GM12878 (cell line): Measurements from ENCODE around the gene RNF175. TPM values are rescaled to one million over a fixed set of nuclear protein-coding genes. Genes with fewer than 3 reads are reported as not detected.
A peak's percentile ranks its signal among the peaks of the same experiment; 100 is the strongest.

Source experiments
- ATAC-seq: fragments of 200-7000 bp; cut with Tn5 transposase; 3 replicates; pipeline ENCODE4 v1.9.1; 2020; ENCODE audit warnings: mild to moderate bottlenecking, moderate library complexity
- BruUV-seq: library from RNA; stranded (reverse); fragments of 400-500 nt; replicated peaks from 2 replicates; lab custom pipeline; 2021; lab: Mats Ljungman, UMichigan
- CTCF ChIA-PET: fragments of 300-600 bp; sonication (Branson Sonifier 250); formaldehyde crosslinking; extraction: SDS; loops from one replicate; lab custom pipeline; 2021; ENCODE audit warnings: inconsistent platforms; lab: Yijun Ruan, JAX
- POLR2A ChIA-PET: fragments of 350-600 bp; formaldehyde crosslinking; extraction: SDS; loops from one replicate; lab custom pipeline; 2021; ENCODE audit warnings: inconsistent platforms; lab: Charles Lee
- RAD21 ChIA-PET: fragments of 300-600 bp; sonication (Branson Sonifier 250); formaldehyde crosslinking; loops from one replicate; lab custom pipeline; 2023; ENCODE audit warnings: antibody characterized with exemption; ENCODE audit not compliant: unreplicated experiment; lab: Charles Lee
- SMC1A ChIA-PET: fragments of 300-600 bp; sonication (Branson Sonifier 250); formaldehyde crosslinking; loops from one replicate; lab custom pipeline; 2023; ENCODE audit not compliant: unreplicated experiment, uncharacterized antibody; lab: Charles Lee
- DNase-seq: peaks from one replicate; pipeline ENCODE4 v3.0.0-alpha.2; 2011; ENCODE audit warnings: low read depth, low spot score
- FAIRE-seq: peaks from 3 replicates; lab custom pipeline; 2011; peaks lifted over from hg19 to GRCh38; lab: Jason Lieb, UNC
- H2AFZ ChIP-seq: 2 replicates; pipeline ENCODE4 v1.6.0; 2011; ENCODE audit warnings: low read depth, low read length, control low read depth; ENCODE audit not compliant: control insufficient read depth
- H3K27ac ChIP-seq: 2 replicates; pipeline ENCODE4 v1.5.1; 2011; ENCODE audit warnings: control low read depth; ENCODE audit not compliant: control insufficient read depth, insufficient read depth
- H3K27me3 ChIP-seq, 2 experiments: replicated peaks in 1 of 2; 2 replicates each; pipeline versions ENCODE4 v1.6.0 to v1.6.1; 2011; ENCODE audit warnings: low read length in 1 of 2; ENCODE audit not compliant: control insufficient read depth in 2 of 2, insufficient read depth in 2 of 2
- H3K36me3 ChIP-seq, 2 experiments: 2 replicates each; pipeline ENCODE4 v1.5.1; 2011; ENCODE audit warnings: low read length in 1 of 2; ENCODE audit not compliant: control insufficient read depth in 2 of 2, insufficient read depth in 2 of 2
- H3K4me1 ChIP-seq: 2 replicates; pipeline ENCODE4 v1.6.1; 2011; ENCODE audit warnings: mild to moderate bottlenecking, low read length, moderate library complexity, mixed read lengths; ENCODE audit not compliant: control insufficient read depth, insufficient read depth
- H3K4me2 ChIP-seq: 2 replicates; pipeline ENCODE4 v1.6.0; 2011; ENCODE audit warnings: control low read depth; ENCODE audit not compliant: control insufficient read depth, insufficient read depth
- H3K4me3 ChIP-seq: fragments of 200-600 bp; sonication (generic); 2 replicates; pipeline ENCODE4 v1.5.1; 2016
- H3K79me2 ChIP-seq: 2 replicates; pipeline ENCODE4 v1.6.0; 2011; ENCODE audit warnings: low read length; ENCODE audit not compliant: control insufficient read depth, insufficient read depth
- H3K9ac ChIP-seq: 2 replicates; pipeline ENCODE4 v1.8.0; 2011; ENCODE audit warnings: low read length, control low read depth, mixed read lengths; ENCODE audit not compliant: control insufficient read depth, insufficient read depth
- H3K9me3 ChIP-seq: replicated peaks from 3 replicates; pipeline ENCODE4 v1.5.1; 2011; ENCODE audit warnings: mild to moderate bottlenecking, low read length; ENCODE audit not compliant: control insufficient read depth, insufficient read depth
- H4K20me1 ChIP-seq: 2 replicates; pipeline ENCODE4 v1.6.0; 2011; ENCODE audit not compliant: control insufficient read depth, insufficient read depth
- BCL11A ChIP-seq: IDR thresholded peaks from 2 replicates; pipeline ENCODE4 v1.6.1; 2011; ENCODE audit warnings: low read depth, low read length
- DPF2 ChIP-seq: fragments of 450-650 bp; IDR thresholded peaks from 2 replicates; pipeline ENCODE4 v1.6.1; 2017; ENCODE audit warnings: mild to moderate bottlenecking
- EP300 ChIP-seq, 2 experiments: fragments of 150-350 bp in 1 of 2; IDR thresholded peaks; 2 replicates each; pipeline ENCODE4 v1.6.1; 2011 to 2012; ENCODE audit warnings: low read depth in 2 of 2, low read length in 2 of 2, borderline replicate concordance in 1 of 2, improper control_type of control experiment in 1 of 2, inconsistent platforms in 1 of 2; ENCODE audit not compliant: control insufficient read depth in 1 of 2
- GABPA ChIP-seq: IDR thresholded peaks from 2 replicates; pipeline ENCODE4 v1.6.1; 2014; ENCODE audit warnings: antibody characterized with exemption, low read depth, mild to moderate bottlenecking, inconsistent platforms
- HDAC2 ChIP-seq: fragments of 200-600 bp; sonication (generic); IDR thresholded peaks from 2 replicates; pipeline ENCODE4 v1.6.1; 2017
- KAT2A ChIP-seq: conservative IDR thresholded peaks from 2 replicates; pipeline ENCODE4 v1.6.1; 2011; ENCODE audit warnings: low read depth, low read length; ENCODE audit not compliant: control insufficient read depth
- NR2C1 ChIP-seq: fragments of 450-650 bp; IDR thresholded peaks from 2 replicates; pipeline ENCODE4 v1.6.1; 2017; ENCODE audit warnings: antibody characterized with exemption, mild to moderate bottlenecking, moderate library complexity
- POLR2A ChIP-seq: IDR thresholded peaks from 2 replicates; pipeline ENCODE4 v1.6.1; 2011; ENCODE audit warnings: low read depth, mild to moderate bottlenecking, low read length
- RB1 ChIP-seq: fragments of 450-650 bp; formaldehyde crosslinking; IDR thresholded peaks from 2 replicates; pipeline ENCODE4 v1.6.1; 2017; ENCODE audit warnings: mild to moderate bottlenecking, borderline replicate concordance
- SMAD1 ChIP-seq: fragments of 450-650 bp; IDR thresholded peaks from 2 replicates; pipeline ENCODE4 v1.6.1; 2018; ENCODE audit warnings: mild to moderate bottlenecking, low read depth; ENCODE audit not compliant: partially characterized antibody
- SREBF1 ChIP-seq: IDR thresholded peaks from 2 replicates; pipeline ENCODE4 v1.6.1; 2012; ENCODE audit warnings: mild to moderate bottlenecking, low read length
- SRF ChIP-seq, 2 experiments: IDR thresholded peaks; 2 replicates each; pipeline ENCODE4 v1.6.1; 2011; ENCODE audit warnings: low read depth in 2 of 2, low read length in 2 of 2, mild to moderate bottlenecking in 1 of 2, moderate library complexity in 1 of 2
- ZZZ3 ChIP-seq: IDR thresholded peaks from 2 replicates; pipeline ENCODE4 v1.6.1; 2011; ENCODE audit warnings: low read depth; ENCODE audit not compliant: control insufficient read depth, insufficient read length
- in situ Hi-C: fragments of 300-500 bp; cut with MboI; formaldehyde crosslinking; loops from 9 replicates; pipeline ENCODE4 v1.14.3; 2018; ENCODE audit warnings: mixed read lengths
- intact Hi-C: fragments of 100-400 bp; cut with micrococcal nuclease; formaldehyde crosslinking; loops from one replicate; pipeline ENCODE4 v1.14.2; 2022; ENCODE audit not compliant: unreplicated experiment
- polyA plus RNA-seq, 11 experiments: library from polyadenylated mRNA; depleted of rRNA in 4 of 11; unstranded in 6 of 11; stranded (reverse) in 5 of 11; fragments of >200 nt; fragmentation: Nextera tagmentation in 4 of 11; fragmentation: Illumina TruSeq in 1 of 11; extraction: Ambion mirVana in 4 of 11; extraction: Trizol in 1 of 11; gene quantifications; 1 replicate in 1 of 11; 2 replicates in 10 of 11; pipeline versions ENCODE4 v1.2.1 to v1.2.3, GENCODE V29; 2011 to 2016; ENCODE audit warnings: inconsistent platforms in 2 of 11, missing spikeins in 2 of 11, low read depth in 1 of 11
- total RNA-seq, 4 experiments: library from RNA; depleted of rRNA in 3 of 4; stranded (reverse); fragments of >200 nt in 3 of 4; fragmentation: Illumina TruSeq in 1 of 4; extraction: Trizol in 1 of 4; gene quantifications; 2 replicates each; pipeline versions ENCODE4 v1.2.1 to v1.2.3, GENCODE V29; 2013 to 2021
- TF ChIP-seq, protein P1 (sequence below): fragments of 450-650 bp; IDR thresholded peaks from 2 replicates; pipeline ENCODE4 v1.6.1; 2016; ENCODE audit warnings: mild to moderate bottlenecking
- TF ChIP-seq, protein P2 (sequence below): IDR thresholded peaks from 2 replicates; pipeline ENCODE4 v1.6.1; 2012; ENCODE audit warnings: low read depth, low read length, improper control_type of control experiment

RNF175 gene
- total and polyA plus RNA-seq, 10 of the 15 experiments (the other 5 are each of a cell fraction or from before 2014, with no cell fraction given), result not detected

DNA sequence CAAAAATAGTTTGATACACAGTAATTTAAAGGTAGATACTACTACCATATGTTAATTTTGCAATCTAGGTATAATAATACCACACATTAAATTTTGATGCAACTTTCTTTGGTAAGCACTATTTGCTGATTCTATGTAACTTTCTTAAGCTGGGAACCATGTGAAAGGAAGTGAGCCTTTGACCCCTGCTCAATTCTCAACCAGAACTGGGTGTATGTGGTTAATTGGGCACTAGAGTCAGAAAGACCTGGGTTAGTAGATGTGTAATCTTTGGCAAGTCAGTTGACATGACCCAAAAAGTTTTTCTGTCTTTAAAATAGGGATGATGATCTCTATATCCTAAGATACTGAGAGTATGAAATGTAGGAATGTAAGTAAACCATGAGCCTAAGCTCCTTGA, 53.3 kb downstream of the RNF175 start:
- peak; percentile 26; the same call in 2 of the 3 replicates for ATAC-seq

More for the DNA sequence above, 53.3 kb downstream of the RNF175 start:
- in situ Hi-C loops (no loop called here), intact Hi-C loops (no loop called here)
- Histone ChIP-seq H3K9ac (no peak overlapping the region), H3K36me3 (no peaks in the 10 kb centered on the region), H3K79me2 (no peaks in the 10 kb centered on the region), H4K20me1 (no peaks in the 10 kb centered on the region), H3K4me2 (no peak overlapping the region; the same call in 1 of the 2 replicates), H3K4me3 (no peak overlapping the region), H3K27ac (no peak overlapping the region), H3K27me3 (no peaks in the 10 kb centered on the region; a peak in 1 of 4 replicates), H3K4me1 (no peaks in the 10 kb centered on the region; the same call in 1 of the 2 replicates), H3K9me3 (no peaks in the 10 kb centered on the region), H2AFZ (no peak overlapping the region)
- FAIRE-seq (no peak), DNase-seq (no peak)
- CTCF ChIA-PET, result interaction anchor here (0.7 kb wide), 1 partner anchor 321 kb away, joined by 3 read pairs; no protein-coding TSS in a partner anchor
- TF ChIP-seq ZZZ3 (no peak), SMAD1 (no peak), BCL11A (no peak), KAT2A (no peak), GABPA (no peak), RB1 (no peak), SREBF1 (no peak), DPF2 (no peak), POLR2A (no peak), SRF (IDR thresholded peaks at IDR 0.05; ENCODE audit: low read depth in 2 of 2, low read length in 2 of 2) (no peak), NR2C1 (no peak), HDAC2 (no peak), EP300 (IDR thresholded peaks at IDR 0.05; ENCODE audit: borderline replicate concordance in 1 of 2, control insufficient read depth in 1 of 2, low read depth in 2 of 2, low read length in 2 of 2) (no peak)
- TF ChIP-seq, protein P1, sequence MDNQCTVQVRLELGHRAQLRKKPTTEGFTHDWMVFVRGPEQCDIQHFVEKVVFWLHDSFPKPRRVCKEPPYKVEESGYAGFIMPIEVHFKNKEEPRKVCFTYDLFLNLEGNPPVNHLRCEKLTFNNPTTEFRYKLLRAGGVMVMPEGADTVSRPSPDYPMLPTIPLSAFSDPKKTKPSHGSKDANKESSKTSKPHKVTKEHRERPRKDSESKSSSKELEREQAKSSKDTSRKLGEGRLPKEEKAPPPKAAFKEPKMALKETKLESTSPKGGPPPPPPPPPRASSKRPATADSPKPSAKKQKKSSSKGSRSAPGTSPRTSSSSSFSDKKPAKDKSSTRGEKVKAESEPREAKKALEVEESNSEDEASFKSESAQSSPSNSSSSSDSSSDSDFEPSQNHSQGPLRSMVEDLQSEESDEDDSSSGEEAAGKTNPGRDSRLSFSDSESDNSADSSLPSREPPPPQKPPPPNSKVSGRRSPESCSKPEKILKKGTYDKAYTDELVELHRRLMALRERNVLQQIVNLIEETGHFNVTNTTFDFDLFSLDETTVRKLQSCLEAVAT, result no peak
- TF ChIP-seq, protein P2, sequence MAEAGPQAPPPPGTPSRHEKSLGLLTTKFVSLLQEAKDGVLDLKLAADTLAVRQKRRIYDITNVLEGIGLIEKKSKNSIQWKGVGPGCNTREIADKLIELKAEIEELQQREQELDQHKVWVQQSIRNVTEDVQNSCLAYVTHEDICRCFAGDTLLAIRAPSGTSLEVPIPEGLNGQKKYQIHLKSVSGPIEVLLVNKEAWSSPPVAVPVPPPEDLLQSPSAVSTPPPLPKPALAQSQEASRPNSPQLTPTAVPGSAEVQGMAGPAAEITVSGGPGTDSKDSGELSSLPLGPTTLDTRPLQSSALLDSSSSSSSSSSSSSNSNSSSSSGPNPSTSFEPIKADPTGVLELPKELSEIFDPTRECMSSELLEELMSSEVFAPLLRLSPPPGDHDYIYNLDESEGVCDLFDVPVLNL, result no peak
- SMC1A ChIA-PET, result no interaction called here
- no TSS peak for BruUV-seq
- POLR2A ChIA-PET, result no interaction called here
- RAD21 ChIA-PET, result no interaction called here
